ENCODE results near the gene ZNF354C. TPM values are rescaled to one million over a fixed set of nuclear protein-coding genes. Genes with fewer than 3 reads are reported as not detected.

The ZNF354C gene
- total and polyA plus RNA-seq, 10 of the 15 experiments (the other 5 are each of a cell fraction or from before 2014, with no cell fraction given) = 0.01 to 0.03 (median 0.02) TPM; not detected in 7

DNA sequence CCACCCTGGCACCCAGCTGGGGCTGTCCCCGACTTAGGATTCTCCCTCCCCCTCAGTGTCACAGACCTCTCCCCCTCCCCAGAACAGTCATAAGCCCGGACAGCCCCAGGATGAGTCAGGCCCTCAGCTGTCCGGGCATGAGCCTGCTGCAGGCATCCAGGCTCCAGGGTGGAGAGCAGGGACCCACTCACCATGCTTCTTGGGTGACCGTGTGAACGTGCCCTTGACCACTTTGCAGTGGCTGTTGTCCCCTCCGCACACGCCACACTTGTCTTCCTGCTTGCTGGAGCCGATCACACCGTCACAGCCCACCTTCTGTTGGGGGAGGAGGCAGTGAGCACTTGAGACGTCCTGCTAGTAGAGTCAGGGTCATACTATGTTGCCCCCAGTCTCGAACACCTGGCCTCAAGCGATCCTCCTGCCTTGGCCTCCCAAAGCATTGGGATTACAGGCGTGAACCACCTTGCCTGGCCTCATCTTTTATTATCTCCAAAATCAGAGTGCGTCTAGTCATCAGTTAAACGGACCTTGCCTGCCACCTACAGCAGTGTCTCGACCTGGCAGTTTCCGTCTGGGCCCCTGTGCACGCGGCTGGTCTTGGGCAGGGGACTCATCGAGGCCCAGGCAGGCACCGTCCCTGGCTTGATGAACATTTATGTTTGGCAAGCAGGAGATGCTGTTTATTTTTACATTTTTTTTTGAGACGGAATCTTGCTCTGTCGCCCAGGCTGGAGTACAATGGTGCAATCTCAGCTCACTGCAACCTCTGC lies 72.6 kb downstream of the ZNF354C start:
- Histone ChIP-seq H3K9me3 (replicated peaks; ENCODE audit: control insufficient read depth, insufficient read depth, low read length) (peaks cover 1% of the 10 kb centered on the region; the same call in 1 of the 3 replicates), H3K79me2 (ENCODE audit: control insufficient read depth, insufficient read depth, low read length) (no peaks in the 10 kb centered on the region), H4K20me1 (ENCODE audit: control insufficient read depth, insufficient read depth) (no peaks in the 10 kb centered on the region), H3K27ac (ENCODE audit: control insufficient read depth, insufficient read depth) (no peak overlapping the region), H3K4me1 (ENCODE audit: control insufficient read depth, insufficient read depth, low read length) (no peaks in the 10 kb centered on the region), H3K36me3 (ENCODE audit: control insufficient read depth in 2 of 2, insufficient read depth in 2 of 2, low read length in 1 of 2) (no peaks in the 10 kb centered on the region), H3K4me2 (ENCODE audit: control insufficient read depth, insufficient read depth) (no peak overlapping the region), H2AFZ (ENCODE audit: control insufficient read depth, low read depth, low read length) (no peak overlapping the region), H3K9ac (ENCODE audit: control insufficient read depth, insufficient read depth, low read length) (no peak overlapping the region), H3K4me3 (no peak overlapping the region), H3K27me3 (replicated peaks in 1 of 2; ENCODE audit: control insufficient read depth in 2 of 2, insufficient read depth in 2 of 2, low read length in 1 of 2) (no peaks in the 10 kb centered on the region)
- TF ChIP-seq YY1 (IDR thresholded peaks at IDR 0.05; ENCODE audit: low read depth, low read length) = no peak
- TF ChIP-seq MYC (IDR thresholded peaks at IDR 0.05; ENCODE audit: insufficient read depth, insufficient read length, insufficient replicate concordance, low read length, severe bottlenecking) = no peak
- TF ChIP-seq, protein P1, sequence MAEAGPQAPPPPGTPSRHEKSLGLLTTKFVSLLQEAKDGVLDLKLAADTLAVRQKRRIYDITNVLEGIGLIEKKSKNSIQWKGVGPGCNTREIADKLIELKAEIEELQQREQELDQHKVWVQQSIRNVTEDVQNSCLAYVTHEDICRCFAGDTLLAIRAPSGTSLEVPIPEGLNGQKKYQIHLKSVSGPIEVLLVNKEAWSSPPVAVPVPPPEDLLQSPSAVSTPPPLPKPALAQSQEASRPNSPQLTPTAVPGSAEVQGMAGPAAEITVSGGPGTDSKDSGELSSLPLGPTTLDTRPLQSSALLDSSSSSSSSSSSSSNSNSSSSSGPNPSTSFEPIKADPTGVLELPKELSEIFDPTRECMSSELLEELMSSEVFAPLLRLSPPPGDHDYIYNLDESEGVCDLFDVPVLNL (IDR thresholded peaks at IDR 0.05; ENCODE audit: low read depth, low read length) = no peak
- TF ChIP-seq SMARCA5 (IDR thresholded peaks at IDR 0.05) = no peak
- TF ChIP-seq, protein P2, sequence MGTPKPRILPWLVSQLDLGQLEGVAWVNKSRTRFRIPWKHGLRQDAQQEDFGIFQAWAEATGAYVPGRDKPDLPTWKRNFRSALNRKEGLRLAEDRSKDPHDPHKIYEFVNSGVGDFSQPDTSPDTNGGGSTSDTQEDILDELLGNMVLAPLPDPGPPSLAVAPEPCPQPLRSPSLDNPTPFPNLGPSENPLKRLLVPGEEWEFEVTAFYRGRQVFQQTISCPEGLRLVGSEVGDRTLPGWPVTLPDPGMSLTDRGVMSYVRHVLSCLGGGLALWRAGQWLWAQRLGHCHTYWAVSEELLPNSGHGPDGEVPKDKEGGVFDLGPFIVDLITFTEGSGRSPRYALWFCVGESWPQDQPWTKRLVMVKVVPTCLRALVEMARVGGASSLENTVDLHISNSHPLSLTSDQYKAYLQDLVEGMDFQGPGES (IDR thresholded peaks at IDR 0.05) = no peak
- no peak for TF ChIP-seq IKZF2 (IDR thresholded peaks at IDR 0.05)
- TF ChIP-seq WRNIP1 (IDR thresholded peaks at IDR 0.05; ENCODE audit: borderline replicate concordance, low read depth, low read length) = no peak
- no peak for TF ChIP-seq CBX5 (IDR thresholded peaks at IDR 0.05; ENCODE audit: low read depth)
- no peak for TF ChIP-seq JUNB (IDR thresholded peaks at IDR 0.05)
- TF ChIP-seq, protein P3, sequence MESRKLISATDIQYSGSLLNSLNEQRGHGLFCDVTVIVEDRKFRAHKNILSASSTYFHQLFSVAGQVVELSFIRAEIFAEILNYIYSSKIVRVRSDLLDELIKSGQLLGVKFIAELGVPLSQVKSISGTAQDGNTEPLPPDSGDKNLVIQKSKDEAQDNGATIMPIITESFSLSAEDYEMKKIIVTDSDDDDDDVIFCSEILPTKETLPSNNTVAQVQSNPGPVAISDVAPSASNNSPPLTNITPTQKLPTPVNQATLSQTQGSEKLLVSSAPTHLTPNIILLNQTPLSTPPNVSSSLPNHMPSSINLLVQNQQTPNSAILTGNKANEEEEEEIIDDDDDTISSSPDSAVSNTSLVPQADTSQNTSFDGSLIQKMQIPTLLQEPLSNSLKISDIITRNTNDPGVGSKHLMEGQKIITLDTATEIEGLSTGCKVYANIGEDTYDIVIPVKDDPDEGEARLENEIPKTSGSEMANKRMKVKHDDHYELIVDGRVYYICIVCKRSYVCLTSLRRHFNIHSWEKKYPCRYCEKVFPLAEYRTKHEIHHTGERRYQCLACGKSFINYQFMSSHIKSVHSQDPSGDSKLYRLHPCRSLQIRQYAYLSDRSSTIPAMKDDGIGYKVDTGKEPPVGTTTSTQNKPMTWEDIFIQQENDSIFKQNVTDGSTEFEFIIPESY (IDR thresholded peaks at IDR 0.05) = no peak
- TF ChIP-seq ZNF384 (IDR thresholded peaks at IDR 0.05; ENCODE audit: borderline replicate concordance, low read depth, low read length) = no peak
- no peak for TF ChIP-seq MXI1 (IDR thresholded peaks at IDR 0.05; ENCODE audit: low read depth, low read length)
- TF ChIP-seq TCF7 (IDR thresholded peaks at IDR 0.05; ENCODE audit: borderline replicate concordance) = no peak
- ChIA-PET RAD21 (ENCODE audit: unreplicated experiment) (no interaction called here), POLR2A (no interaction called here), CTCF (no interaction called here), SMC1A (ENCODE audit: uncharacterized antibody, unreplicated experiment) (no interaction called here)
- intact Hi-C loops (cut with micrococcal nuclease; ENCODE audit: unreplicated experiment) = no loop called here
- no peak for ATAC-seq
- WGBS (ENCODE audit: insufficient coverage, insufficient replicate concordance, low lambda C conversion rate, missing lambda C conversion rate) = 56% methylated on average over 22 of the region's 23 CpGs
- FAIRE-seq = no peak
- no peak for DNase-seq (ENCODE audit: low read depth, low spot score)
- BruUV-seq (replicated peaks) = no TSS peak
- in situ Hi-C loops (cut with MboI) = no loop called here
